Measurements from ENCODE around the gene RNF41. TPM values are rescaled to one million over a fixed set of nuclear protein-coding genes. Genes with fewer than 3 reads are reported as not detected.
A peak's percentile ranks its signal among the peaks of the same experiment; 100 is the strongest.

The RNF41 gene
- total and polyA plus RNA-seq, 2 of the 13 experiments (the other 11 are each of a cell fraction or from before 2014, with no cell fraction given): 27.1 to 39.4 TPM

GRCh38 chr12:56208006-56208405, 13.7 kb downstream of the RNF41 start (continued):
- no peak for TF ChIP-seq RORA (CRISPR knock-in tag; IDR thresholded peaks at IDR 0.05)
- no peak for TF ChIP-seq CAMTA2 (CRISPR knock-in tag; IDR thresholded peaks at IDR 0.05; ENCODE audit: borderline replicate concordance)
- TF ChIP-seq EP300 (IDR thresholded peaks at IDR 0.05; ENCODE audit: low read depth in 2 of 2, low read length in 2 of 2): no peak
- no peak for TF ChIP-seq EP300 (CRISPR knock-in tag; IDR thresholded peaks at IDR 0.05; ENCODE audit: borderline replicate concordance)
- TF ChIP-seq ZNF33A (CRISPR knock-in tag; IDR thresholded peaks at IDR 0.05; ENCODE audit: borderline replicate concordance): no peak
- TF ChIP-seq ZXDC (CRISPR knock-in tag; IDR thresholded peaks at IDR 0.05): no peak
- TF ChIP-seq ZMAT3 (CRISPR knock-in tag; conservative IDR thresholded peaks at IDR 0.05): no peak
- TF ChIP-seq ZFP82 (CRISPR knock-in tag; IDR thresholded peaks at IDR 0.05; ENCODE audit: borderline replicate concordance): no peak

GRCh38 chr12:56206452-56207166, 15.1 kb downstream of the RNF41 start:
- Histone ChIP-seq H3K4me1 (ENCODE audit: insufficient read depth, low read length) (no peaks in the 10 kb centered on the region), H3K4me2 (ENCODE audit: low read depth, low read length) (no peak overlapping the region), H3K9ac (ENCODE audit: insufficient read depth, low read depth, low read length) (no peak overlapping the region), H3K27ac (ENCODE audit: extremely low read length, insufficient read depth, low read length) (no peak overlapping the region), H2AFZ (ENCODE audit: low read length) (no peak overlapping the region), H3K36me3 (replicated peaks in 1 of 2; ENCODE audit: control insufficient read depth in 1 of 2, insufficient read depth in 2 of 2, low read length in 2 of 2) (peaks cover 23 to 51% of the 10 kb centered on the region in 2 experiments), H4K20me1 (ENCODE audit: insufficient read depth, low read length) (no peaks in the 10 kb centered on the region), H3K4me3 (replicated peaks in 1 of 3; ENCODE audit: insufficient read depth in 1 of 3, low read depth in 2 of 3, low read length in 3 of 3) (no peak overlapping the region), H3K27me3 (ENCODE audit: control insufficient read depth in 1 of 2, insufficient read depth in 2 of 2, low read length in 2 of 2) (no peaks in the 10 kb centered on the region), H3K9me3 (ENCODE audit: low read length) (no peaks in the 10 kb centered on the region), H3K79me2 (ENCODE audit: insufficient read depth, low read length) (no peaks in the 10 kb centered on the region)
- FAIRE-seq: peak; percentile 87
- no TSS peak for BruUV-seq (replicated peaks)
- in situ Hi-C loops (cut with HindIII; ENCODE audit: extremely low pct_ligation_motif_present, low pct_unique_long_range_greater_than_20kb) (no loop called here), intact Hi-C loops (cut with micrococcal nuclease; ENCODE audit: unreplicated experiment) (loop anchor here (2.0 kb wide), 1 partner anchor 14 kb away; the partner anchor contains the start of gene RNF41)
- peak; percentile 96 for ATAC-seq
- CTCF ChIA-PET (ENCODE audit: low intra/inter-chr PET ratio, low total read pairs): interaction anchor here (1.3 to 1.7 kb wide), 2 partner anchors 17 to 52 kb away, joined by 5 to 15 read pairs; partner anchors contain the start of genes ANKRD52 and NABP2
- 76% methylated on average over 11 of the region's 14 CpGs for WGBS (ENCODE audit: low lambda C conversion rate)
- POLR2A ChIA-PET: interaction anchor here (0.7 to 3.6 kb wide), 9 partner anchors 9 to 154 kb away, joined by 3 to 34 read pairs (median 5); partner anchors contain the start of genes ANKRD52, COQ10A, RNF41 and STAT2
- DNase-seq (ENCODE audit: low spot score): peak; percentile 56
- TF ChIP-seq STAG1 (CRISPR knock-in tag; IDR thresholded peaks at IDR 0.05) (peak; percentile 76), ZNF549 (CRISPR knock-in tag; IDR thresholded peaks at IDR 0.05) (no peak), IRF2 (CRISPR knock-in tag; IDR thresholded peaks at IDR 0.05) (0 out of 2 replicates have a peak, but pooled peaks have one; percentile 31), HMGXB4 (CRISPR knock-in tag; IDR thresholded peaks at IDR 0.05; ENCODE audit: borderline replicate concordance in 1 of 2, low read depth in 1 of 2) (0 out of 4 replicates have a peak, but pooled peaks of 1 of the 2 experiments have one; percentile 25), PATZ1 (CRISPR knock-in tag; IDR thresholded peaks at IDR 0.05) (0 out of 2 replicates have a peak, but pooled peaks have one; percentile 12), BORCS8-MEF2B (CRISPR knock-in tag; IDR thresholded peaks at IDR 0.05) (peak; percentile 19; the same call in 1 of the 2 replicates)

All from HepG2 (cell line).